NCI-H1105 treated with DMSO at 0.1 percent for 48 hours (cell line): ENCODE results near the gene NUB1.

Experiments used
- DNase-seq: peaks from one replicate; lab custom pipeline; 2025; lab: John Stamatoyannopoulos, UW

The NUB1 gene

DNA sequence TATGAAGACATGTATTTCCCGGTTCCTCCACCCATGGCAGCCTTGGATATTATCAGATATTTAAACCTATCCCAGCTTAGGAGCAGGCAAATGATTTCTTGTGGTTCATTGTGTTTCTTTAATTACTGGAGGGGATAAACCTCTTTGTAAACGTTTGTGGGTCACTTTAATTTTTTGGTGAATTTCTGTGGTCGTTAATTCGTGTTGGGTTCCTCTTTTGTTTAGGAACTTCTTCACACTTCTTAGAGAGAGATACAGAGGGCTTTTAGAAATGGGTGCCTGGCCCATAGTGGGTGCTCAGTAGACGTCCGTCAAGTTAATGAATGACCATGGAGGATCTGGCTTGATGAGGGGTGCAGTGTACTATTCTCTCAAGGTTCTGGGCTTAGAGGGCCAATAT lies 27.2 kb upstream of the NUB1 start:
- no peak for DNase-seq

DNA sequence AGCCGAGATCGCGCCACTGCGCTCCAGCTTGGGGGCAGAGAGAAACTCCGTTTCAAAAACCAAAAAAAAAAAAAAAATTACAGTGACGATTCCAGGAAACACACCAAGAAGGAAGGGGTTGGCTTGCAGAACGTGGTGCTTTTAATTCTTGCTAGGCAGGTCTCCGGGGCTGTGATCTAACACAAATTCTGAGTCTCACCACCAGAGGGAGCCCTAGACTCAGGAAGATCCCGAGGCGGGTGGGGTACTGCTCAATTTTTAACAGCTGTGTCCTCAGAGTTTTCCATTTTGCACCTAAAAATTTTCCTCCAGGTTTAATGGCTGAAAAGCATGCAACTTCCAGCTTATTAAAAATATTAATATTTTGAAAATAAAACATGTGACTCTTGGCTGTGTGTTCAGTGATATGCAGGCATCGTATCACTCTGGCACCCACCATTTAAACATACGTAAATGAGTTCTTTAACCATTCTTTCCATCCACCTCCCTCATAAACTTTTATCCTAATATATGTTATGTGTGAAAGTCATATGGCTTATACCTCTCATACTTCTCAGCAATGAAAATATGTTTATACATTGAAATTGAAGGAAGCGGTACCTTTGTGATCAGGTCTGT lies 26.5 kb upstream of the NUB1 start:
- peak; percentile 40 for DNase-seq

DNA sequence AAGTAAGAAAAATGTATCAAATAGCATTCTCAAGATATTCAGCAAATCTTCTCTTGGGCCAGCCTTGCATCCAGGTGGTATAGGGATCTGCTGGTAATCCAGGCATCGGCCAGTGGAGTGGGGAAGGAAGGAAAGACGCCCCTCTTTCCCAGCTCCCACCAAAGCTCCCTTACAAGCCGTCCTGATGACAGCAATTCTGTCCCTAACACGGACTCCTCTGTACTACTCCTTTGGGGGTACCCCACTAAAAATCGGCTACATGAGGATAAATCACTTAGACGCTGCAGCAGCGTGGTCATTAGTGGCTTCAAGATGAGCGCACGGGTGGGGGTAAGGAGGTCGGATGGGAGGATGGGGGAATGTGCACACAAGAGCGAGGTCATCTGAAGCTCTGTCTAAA lies 24.7 kb upstream of the NUB1 start:
- no peak for DNase-seq

GRCh38 chr7:151317936-151318335 lies 23.7 kb upstream of the NUB1 start:
- DNase-seq: no peak

GRCh38 chr7:151319189-151319588 lies 22.4 kb upstream of the NUB1 start:
- no peak for DNase-seq

GRCh38 chr7:151320263-151320845 lies 21.3 kb upstream of the NUB1 start:
- no peak for DNase-seq

DNA sequence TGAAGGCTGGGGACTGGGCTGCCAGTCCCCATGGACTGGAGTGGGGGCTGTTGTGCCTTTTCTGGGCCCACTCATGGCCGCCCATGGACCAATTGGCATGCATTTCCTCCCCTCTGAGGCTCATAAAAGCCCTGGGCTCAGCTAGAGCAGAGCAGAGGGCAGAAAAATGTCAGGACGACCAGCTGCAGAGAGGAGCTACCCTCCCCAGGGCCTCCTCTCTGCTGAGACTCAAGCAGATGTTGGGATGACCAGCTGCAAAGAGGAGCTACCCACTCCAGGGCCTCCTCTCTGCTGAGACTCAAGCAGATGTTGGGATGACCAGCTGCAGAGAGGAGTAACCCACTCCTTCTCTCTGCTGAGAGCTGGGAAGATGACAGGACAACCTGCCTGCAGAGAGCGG lies 20.3 kb upstream of the NUB1 start:
- DNase-seq: no peak

GRCh38 chr7:151322906-151323305 lies 18.7 kb upstream of the NUB1 start:
- DNase-seq: no peak

- no peak for DNase-seq
Measured at GRCh38 chr7:151327022-151327421, 14.6 kb upstream of the NUB1 start.

DNA sequence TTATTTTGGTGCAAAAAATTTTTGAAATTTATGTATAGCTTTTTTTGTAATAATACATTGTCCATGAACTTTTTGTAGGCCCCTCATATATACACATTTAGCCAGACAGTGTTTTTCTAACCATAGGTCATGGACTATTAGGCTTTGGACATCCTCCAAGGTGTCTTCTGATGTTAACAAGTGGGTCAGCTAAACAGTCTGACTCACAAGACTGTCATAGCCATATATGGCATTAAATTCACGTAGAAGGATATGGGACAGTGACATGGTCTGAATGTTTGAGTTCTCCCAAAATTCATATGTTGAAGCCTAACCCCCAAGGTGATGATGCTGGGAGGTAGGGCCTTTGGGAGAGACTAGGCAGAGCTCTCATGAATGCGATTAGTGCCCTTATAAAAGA lies 14.0 kb upstream of the NUB1 start:
- DNase-seq: no peak

GRCh38 chr7:151330181-151330580 lies 11.4 kb upstream of the NUB1 start:
- no peak for DNase-seq

DNA sequence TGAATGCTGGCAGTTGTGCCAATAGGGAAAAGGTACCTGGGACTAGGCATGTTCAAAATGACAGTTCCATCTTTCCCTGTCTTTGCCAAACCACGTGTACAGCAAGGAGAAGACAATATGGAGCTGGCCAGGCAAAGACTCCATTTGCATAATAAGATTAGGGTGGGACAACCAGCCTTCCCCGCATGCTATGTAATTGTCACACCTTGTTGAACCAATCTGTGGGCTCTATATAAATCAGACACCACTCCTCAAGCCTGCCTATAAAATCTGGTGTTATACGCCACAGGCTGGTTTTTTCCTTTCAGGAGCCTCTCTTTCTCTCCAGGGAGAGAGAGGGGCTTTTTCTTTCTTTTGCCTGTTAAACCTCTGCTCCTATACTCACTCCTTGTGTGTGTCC lies 11.0 kb upstream of the NUB1 start:
- no peak for DNase-seq

DNA sequence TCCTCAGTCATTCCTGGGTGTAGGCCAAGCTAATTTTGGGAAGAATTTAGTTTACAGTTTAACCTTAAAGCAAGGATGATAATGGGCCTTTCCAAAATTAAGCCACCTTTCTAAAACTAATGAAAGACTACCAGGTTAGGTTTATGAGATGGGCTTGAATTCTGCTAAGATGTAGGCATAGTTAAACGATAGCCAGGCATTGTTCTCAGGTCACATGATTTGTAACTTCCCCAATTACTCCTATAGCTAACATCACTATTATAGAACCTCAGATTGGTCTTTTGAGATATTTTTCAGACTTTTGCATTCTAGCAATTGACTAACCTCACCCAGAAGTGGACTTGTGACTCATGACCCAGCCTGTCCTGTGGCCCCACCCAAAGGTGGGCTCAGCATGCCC lies 7.0 kb upstream of the NUB1 start:
- no peak for DNase-seq

DNA sequence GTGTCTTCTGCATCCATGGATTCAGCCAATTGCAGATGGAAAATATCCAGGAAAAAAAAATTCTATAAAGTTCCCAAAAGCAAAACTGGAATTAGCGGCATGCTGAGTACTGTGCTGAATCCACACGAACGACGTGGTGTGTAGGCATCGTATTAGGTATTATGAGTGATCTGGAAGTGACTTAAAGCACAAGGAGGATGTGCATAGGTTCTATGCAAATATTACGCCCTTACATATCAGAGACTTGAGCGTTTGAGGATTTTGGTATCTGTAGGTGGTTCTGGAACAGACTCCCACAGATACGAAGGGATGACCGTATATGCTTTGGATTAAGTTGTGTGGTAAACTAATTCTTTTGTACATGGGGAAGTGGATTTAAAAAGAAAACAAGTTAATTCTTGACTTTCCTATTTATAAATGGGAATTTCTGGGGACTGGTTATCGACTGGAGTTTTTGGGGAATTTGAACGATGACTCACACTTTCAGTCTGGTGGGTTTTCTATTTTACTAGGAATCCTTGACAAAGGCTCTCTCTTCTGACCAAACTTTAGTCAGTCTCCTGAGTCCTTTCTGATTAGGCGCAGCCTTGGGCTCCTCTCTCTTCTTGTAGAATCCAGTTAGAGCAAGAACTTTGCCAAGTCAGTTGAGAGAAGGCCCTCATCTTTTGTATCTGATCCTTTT lies 5.4 kb upstream of the NUB1 start:
- DNase-seq: no peak

GRCh38 chr7:151337346-151337745 lies 4.3 kb upstream of the NUB1 start:
- DNase-seq: no peak

GRCh38 chr7:151338809-151339208 lies 2.8 kb upstream of the NUB1 start:
- DNase-seq: no peak

DNA sequence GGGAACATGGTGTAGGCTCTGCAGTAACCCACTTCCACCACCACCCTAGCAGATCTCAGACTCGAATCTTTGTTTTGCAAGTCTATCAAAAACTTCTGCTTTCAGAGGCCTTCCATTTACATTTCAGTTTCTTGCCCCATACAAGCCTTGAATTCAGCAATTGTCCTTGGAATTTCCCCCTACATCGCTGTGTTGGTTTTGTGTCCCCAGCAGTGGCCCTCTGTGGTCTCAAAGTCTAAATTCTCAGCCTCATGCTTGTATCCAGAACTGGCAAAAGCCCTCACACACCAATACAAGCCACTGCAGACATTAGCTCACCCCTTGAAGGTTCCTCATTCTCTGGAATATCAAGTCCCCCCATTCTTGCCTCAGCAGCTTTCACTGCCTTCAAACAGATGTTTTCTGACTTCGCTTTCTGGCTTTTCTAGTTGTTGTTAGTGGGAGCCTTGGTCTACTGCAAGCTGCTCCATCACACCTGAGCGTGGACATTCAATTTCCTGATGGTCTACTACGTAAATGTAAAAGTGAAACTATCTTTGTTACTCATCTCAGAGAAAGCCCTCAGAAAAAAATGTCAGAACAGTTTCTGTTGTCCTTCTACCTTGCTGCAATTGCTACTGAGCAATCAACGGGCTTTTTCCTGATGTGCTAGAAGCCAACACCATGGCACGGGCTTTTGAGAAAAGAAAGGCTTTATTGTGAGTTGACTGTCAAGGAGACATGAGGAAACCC lies 1.8 kb upstream of the NUB1 start:
- no peak for DNase-seq

DNA sequence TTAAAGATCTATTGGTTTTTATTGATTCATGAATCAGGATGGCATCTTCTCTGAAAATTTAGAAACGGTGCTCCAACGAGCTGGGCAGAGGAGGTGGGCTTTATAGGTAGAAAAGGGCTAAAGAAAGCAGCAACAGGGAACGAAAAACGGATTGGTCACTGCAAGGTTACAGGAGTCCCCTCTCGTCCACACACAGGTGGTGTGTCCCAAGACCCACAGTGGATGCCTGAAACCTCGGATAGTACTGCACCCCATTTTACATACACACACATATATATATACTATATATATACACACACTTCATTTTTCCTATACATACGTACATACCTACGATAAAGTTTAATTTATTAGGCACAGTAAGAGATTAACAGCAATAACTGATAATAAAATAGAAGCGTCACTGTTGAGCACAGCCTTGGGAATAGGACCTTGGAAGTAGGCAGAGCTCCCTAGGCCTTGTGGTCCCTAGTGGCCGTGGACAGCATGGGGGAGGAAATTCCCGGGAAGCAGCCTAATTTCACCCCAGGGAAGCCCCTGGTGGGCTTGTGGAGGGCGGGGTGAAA lies 737 bp upstream of the NUB1 start:
- no peak for DNase-seq

GRCh38 chr7:151342102-151342646 lies 562 bp downstream of the NUB1 start:
- no peak for DNase-seq

- DNase-seq: no peak
Measured at GRCh38 chr7:151342811-151343210, 1.2 kb downstream of the NUB1 start.

DNA sequence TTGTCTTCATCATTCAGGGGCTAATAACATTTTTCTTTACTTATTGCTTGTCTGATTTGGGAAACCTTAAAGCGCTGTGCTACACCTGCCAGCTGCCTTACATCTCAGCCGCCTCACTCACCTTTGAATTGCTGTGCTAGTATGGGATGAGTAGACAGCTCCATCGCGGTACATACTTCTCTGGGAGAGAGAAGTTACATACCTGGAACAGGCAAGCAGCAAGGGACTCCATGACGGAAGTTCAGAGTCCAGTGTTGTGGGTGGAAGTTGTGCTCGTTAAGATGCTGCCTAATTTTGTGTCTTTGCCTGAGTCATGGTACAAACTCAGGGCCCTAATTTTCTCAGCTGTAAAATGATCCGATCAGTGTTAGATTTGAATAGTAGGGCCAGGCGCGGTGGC lies 1.9 kb downstream of the NUB1 start:
- DNase-seq: no peak
